ENCODE measurements around the gene TAX1BP3. TPM values are rescaled to one million over a fixed set of nuclear protein-coding genes. Genes with fewer than 3 reads are reported as not detected.
A peak's percentile ranks its signal among the peaks of the same experiment; 100 is the strongest.

The TAX1BP3 gene
- total and polyA plus RNA-seq, 2 of the 13 experiments (the other 11 are each of a cell fraction or from before 2014, with no cell fraction given): 16.7 to 45.1 TPM

DNA sequence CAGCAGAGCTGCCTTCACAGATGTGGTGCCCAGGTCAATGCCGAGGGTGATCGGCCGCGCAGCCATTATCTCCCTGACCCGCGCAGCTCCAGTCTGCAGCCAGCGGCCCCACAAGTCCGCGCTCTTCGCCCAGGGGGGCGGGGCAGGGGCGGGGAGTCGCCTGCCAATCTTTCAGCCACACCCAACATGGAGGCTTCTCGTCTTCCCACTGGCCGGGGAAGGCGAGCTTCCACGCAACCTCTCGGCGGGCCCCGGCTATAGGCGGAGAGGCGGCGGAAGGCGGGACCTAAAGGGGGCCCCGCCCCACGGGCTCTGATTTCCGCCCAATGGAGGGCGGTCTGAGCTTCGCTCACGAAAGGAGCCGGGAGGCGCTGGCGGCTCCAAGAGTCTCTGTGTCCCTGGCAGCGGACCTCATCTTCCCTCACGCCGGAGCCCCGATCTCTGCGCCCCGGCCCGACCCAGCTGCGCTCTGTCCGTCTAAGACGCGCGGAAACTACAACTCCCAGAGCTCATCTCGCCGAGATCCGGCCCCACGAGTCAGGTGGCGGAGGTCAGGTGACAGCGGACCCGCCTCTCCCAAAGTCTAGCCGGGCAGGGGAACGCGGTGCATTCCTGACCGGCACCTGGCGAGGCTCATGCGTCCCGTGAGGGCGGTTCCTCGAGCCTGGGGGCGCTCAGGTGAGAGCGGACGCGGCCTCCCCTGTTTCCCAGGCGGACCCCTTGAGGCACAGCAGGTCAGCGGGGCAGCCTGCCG, 32.0 kb downstream of the TAX1BP3 start, which contains the start of the genes CTNS and SHPK (continued):
- peak; percentile 48; the same call in 1 of the 2 replicates for TF ChIP-seq CBFB (CRISPR knock-in tag; IDR thresholded peaks at IDR 0.05)
- TF ChIP-seq, protein P1, sequence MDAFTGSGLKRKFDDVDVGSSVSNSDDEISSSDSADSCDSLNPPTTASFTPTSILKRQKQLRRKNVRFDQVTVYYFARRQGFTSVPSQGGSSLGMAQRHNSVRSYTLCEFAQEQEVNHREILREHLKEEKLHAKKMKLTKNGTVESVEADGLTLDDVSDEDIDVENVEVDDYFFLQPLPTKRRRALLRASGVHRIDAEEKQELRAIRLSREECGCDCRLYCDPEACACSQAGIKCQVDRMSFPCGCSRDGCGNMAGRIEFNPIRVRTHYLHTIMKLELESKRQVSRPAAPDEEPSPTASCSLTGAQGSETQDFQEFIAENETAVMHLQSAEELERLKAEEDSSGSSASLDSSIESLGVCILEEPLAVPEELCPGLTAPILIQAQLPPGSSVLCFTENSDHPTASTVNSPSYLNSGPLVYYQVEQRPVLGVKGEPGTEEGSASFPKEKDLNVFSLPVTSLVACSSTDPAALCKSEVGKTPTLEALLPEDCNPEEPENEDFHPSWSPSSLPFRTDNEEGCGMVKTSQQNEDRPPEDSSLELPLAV (CRISPR knock-in tag; conservative IDR thresholded peaks at IDR 0.05; ENCODE audit: low read depth): no peak
- TF ChIP-seq, protein P2, sequence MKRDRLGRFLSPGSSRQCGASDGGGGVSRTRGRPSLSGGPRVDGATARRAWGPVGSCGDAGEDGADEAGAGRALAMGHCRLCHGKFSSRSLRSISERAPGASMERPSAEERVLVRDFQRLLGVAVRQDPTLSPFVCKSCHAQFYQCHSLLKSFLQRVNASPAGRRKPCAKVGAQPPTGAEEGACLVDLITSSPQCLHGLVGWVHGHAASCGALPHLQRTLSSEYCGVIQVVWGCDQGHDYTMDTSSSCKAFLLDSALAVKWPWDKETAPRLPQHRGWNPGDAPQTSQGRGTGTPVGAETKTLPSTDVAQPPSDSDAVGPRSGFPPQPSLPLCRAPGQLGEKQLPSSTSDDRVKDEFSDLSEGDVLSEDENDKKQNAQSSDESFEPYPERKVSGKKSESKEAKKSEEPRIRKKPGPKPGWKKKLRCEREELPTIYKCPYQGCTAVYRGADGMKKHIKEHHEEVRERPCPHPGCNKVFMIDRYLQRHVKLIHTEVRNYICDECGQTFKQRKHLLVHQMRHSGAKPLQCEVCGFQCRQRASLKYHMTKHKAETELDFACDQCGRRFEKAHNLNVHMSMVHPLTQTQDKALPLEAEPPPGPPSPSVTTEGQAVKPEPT (CRISPR knock-in tag; IDR thresholded peaks at IDR 0.05; ENCODE audit: low read depth): no peak
- TF ChIP-seq, protein P3, sequence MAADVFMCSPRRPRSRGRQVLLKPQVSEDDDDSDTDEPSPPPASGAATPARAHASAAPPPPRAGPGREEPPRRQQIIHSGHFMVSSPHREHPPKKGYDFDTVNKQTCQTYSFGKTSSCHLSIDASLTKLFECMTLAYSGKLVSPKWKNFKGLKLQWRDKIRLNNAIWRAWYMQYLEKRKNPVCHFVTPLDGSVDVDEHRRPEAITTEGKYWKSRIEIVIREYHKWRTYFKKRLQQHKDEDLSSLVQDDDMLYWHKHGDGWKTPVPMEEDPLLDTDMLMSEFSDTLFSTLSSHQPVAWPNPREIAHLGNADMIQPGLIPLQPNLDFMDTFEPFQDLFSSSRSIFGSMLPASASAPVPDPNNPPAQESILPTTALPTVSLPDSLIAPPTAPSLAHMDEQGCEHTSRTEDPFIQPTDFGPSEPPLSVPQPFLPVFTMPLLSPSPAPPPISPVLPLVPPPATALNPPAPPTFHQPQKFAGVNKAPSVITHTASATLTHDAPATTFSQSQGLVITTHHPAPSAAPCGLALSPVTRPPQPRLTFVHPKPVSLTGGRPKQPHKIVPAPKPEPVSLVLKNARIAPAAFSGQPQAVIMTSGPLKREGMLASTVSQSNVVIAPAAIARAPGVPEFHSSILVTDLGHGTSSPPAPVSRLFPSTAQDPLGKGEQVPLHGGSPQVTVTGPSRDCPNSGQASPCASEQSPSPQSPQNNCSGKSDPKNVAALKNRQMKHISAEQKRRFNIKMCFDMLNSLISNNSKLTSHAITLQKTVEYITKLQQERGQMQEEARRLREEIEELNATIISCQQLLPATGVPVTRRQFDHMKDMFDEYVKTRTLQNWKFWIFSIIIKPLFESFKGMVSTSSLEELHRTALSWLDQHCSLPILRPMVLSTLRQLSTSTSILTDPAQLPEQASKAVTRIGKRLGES (CRISPR knock-in tag; IDR thresholded peaks at IDR 0.05; ENCODE audit: borderline replicate concordance): no peak
- no peak for TF ChIP-seq GZF1 (CRISPR knock-in tag; IDR thresholded peaks at IDR 0.05)
- peak; percentile 72 for TF ChIP-seq HNRNPLL (IDR thresholded peaks at IDR 0.05; ENCODE audit: low read depth, low read length, poor library complexity, severe bottlenecking)
- peak; percentile 36 for TF ChIP-seq YEATS2 (CRISPR knock-in tag; IDR thresholded peaks at IDR 0.05; ENCODE audit: borderline replicate concordance)
- TF ChIP-seq, protein P4, sequence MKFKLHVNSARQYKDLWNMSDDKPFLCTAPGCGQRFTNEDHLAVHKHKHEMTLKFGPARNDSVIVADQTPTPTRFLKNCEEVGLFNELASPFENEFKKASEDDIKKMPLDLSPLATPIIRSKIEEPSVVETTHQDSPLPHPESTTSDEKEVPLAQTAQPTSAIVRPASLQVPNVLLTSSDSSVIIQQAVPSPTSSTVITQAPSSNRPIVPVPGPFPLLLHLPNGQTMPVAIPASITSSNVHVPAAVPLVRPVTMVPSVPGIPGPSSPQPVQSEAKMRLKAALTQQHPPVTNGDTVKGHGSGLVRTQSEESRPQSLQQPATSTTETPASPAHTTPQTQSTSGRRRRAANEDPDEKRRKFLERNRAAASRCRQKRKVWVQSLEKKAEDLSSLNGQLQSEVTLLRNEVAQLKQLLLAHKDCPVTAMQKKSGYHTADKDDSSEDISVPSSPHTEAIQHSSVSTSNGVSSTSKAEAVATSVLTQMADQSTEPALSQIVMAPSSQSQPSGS (CRISPR knock-in tag; IDR thresholded peaks at IDR 0.05): peak; percentile 61; the same call in 1 of the 2 replicates
- TF ChIP-seq, protein P5, sequence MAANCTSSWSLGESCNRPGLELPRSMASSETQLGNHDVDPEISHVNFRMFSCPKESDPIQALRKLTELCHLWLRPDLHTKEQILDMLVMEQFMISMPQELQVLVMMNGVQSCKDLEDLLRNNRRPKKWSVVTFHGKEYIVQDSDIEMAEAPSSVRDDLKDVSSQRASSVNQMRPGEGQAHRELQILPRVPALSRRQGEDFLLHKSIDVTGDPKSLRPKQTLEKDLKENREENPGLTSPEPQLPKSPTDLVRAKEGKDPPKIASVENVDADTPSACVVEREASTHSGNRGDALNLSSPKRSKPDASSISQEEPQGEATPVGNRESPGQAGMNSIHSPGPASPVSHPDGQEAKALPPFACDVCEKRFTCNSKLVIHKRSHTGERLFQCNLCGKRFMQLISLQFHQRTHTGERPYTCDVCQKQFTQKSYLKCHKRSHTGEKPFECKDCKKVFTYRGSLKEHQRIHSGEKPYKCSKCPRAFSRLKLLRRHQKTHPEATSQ (CRISPR knock-in tag; IDR thresholded peaks at IDR 0.05; ENCODE audit: borderline replicate concordance): no peak
- TF ChIP-seq GPN1 (CRISPR knock-in tag; IDR thresholded peaks at IDR 0.05; ENCODE audit: borderline replicate concordance): 0 out of 2 replicates have a peak, but pooled peaks have one; percentile 31
- TF ChIP-seq, protein P6, sequence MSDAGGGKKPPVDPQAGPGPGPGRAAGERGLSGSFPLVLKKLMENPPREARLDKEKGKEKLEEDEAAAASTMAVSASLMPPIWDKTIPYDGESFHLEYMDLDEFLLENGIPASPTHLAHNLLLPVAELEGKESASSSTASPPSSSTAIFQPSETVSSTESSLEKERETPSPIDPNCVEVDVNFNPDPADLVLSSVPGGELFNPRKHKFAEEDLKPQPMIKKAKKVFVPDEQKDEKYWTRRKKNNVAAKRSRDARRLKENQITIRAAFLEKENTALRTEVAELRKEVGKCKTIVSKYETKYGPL (CRISPR knock-in tag; IDR thresholded peaks at IDR 0.05): no peak
- TF ChIP-seq SRF (IDR thresholded peaks at IDR 0.05; ENCODE audit: low read depth, low read length): no peak
- no peak for TF ChIP-seq NFKB2 (CRISPR knock-in tag; IDR thresholded peaks at IDR 0.05; ENCODE audit: borderline replicate concordance)
- 0 out of 2 replicates have a peak, but pooled peaks have one; percentile 21 for TF ChIP-seq ZNF136 (CRISPR knock-in tag; IDR thresholded peaks at IDR 0.05; ENCODE audit: low read depth)
- TF ChIP-seq HMG20A (CRISPR knock-in tag; IDR thresholded peaks at IDR 0.05; ENCODE audit: borderline replicate concordance): 0 out of 2 replicates have a peak, but pooled peaks have one; percentile 2
- TF ChIP-seq SMAD3 (CRISPR knock-in tag; IDR thresholded peaks at IDR 0.05): peak; percentile 64; the same call in 1 of the 2 replicates
- TF ChIP-seq TOE1 (CRISPR knock-in tag; IDR thresholded peaks at IDR 0.05): 0 out of 2 replicates have a peak, but pooled peaks have one; percentile 42
- TF ChIP-seq ZNF75D (CRISPR knock-in tag; IDR thresholded peaks at IDR 0.05; ENCODE audit: borderline replicate concordance): no peak
